ENCODE results near the gene MOSPD3.

The MOSPD3 gene

GRCh38 chr7:100567031-100567730, 45.2 kb upstream of the MOSPD3 start:
- TF ChIP-seq CTCF (IDR thresholded peaks at IDR 0.05; ENCODE audit: low read depth, low read length), result no peak
- no peak overlapping the region for H3K4me3 ChIP-seq (replicated peaks in 1 of 2; ENCODE audit: low read depth in 2 of 2, low read length in 2 of 2)
- no peak for DNase-seq (ENCODE audit: low read depth in 2 of 2)

GRCh38 chr7:100567751-100568175, 44.6 kb upstream of the MOSPD3 start:
- H3K4me3 ChIP-seq (replicated peaks in 1 of 2; ENCODE audit: low read depth in 2 of 2, low read length in 2 of 2), result no peak overlapping the region
- no peak for DNase-seq (ENCODE audit: low read depth in 2 of 2)
- TF ChIP-seq CTCF (IDR thresholded peaks at IDR 0.05; ENCODE audit: low read depth, low read length), result no peak

- no peak overlapping the region for H3K4me3 ChIP-seq (replicated peaks in 1 of 2; ENCODE audit: low read depth in 2 of 2, low read length in 2 of 2)
- no peak for DNase-seq (ENCODE audit: low read depth in 2 of 2)
- no peak for TF ChIP-seq CTCF (IDR thresholded peaks at IDR 0.05; ENCODE audit: low read depth, low read length)
Measured at GRCh38 chr7:100568176-100568895, 44.0 kb upstream of the MOSPD3 start.

GRCh38 chr7:100568896-100569844, 43.2 kb upstream of the MOSPD3 start:
- peak; percentile 36 to 66 for DNase-seq (ENCODE audit: low read depth in 2 of 2)
- peak overlapping the region in 1 of 2 donors; percentile 24 for H3K4me3 ChIP-seq (replicated peaks in 1 of 2; ENCODE audit: low read depth in 2 of 2, low read length in 2 of 2)
- TF ChIP-seq CTCF (IDR thresholded peaks at IDR 0.05; ENCODE audit: low read depth, low read length), result peak; percentile 44

- no peak for DNase-seq (ENCODE audit: low read depth in 2 of 2)
- no peak overlapping the region for H3K4me3 ChIP-seq (replicated peaks in 1 of 2; ENCODE audit: low read depth in 2 of 2, low read length in 2 of 2)
- TF ChIP-seq CTCF (IDR thresholded peaks at IDR 0.05; ENCODE audit: low read depth, low read length), result no peak
Measured at GRCh38 chr7:100570954-100571828, 41.1 kb upstream of the MOSPD3 start.

- DNase-seq (ENCODE audit: low read depth in 2 of 2), result no peak
Measured at GRCh38 chr7:100571829-100572116, 40.6 kb upstream of the MOSPD3 start.

More at GRCh38 chr7:100571829-100572116, 40.6 kb upstream of the MOSPD3 start:
- no peak overlapping the region for H3K4me3 ChIP-seq (replicated peaks in 1 of 2; ENCODE audit: low read depth in 2 of 2, low read length in 2 of 2)
- TF ChIP-seq CTCF (IDR thresholded peaks at IDR 0.05; ENCODE audit: low read depth, low read length), result no peak

Data from cardiac fibroblast (primary cell).